Left ventricle myocardium inferior (tissue), 1 donor: ENCODE data around the gene EHBP1. TPM values are rescaled to one million over a fixed set of nuclear protein-coding genes. Genes with fewer than 3 reads are reported as not detected.
A peak's percentile ranks its signal among the peaks of the same experiment; 100 is the strongest.

Experiments
- DNase-seq: peaks from one replicate; pipeline ENCODE4 v3.0.0-alpha.2; 2020
- H3K27ac ChIP-seq: fragments of 200-600 bp; replicated peaks from 2 replicates; pipeline ENCODE4 v1.8.0; 2021
- H3K27me3 ChIP-seq: fragments of 200-600 bp; 2 replicates; pipeline ENCODE4 v1.8.0; 2021; ENCODE audit warnings: low read depth
- H3K36me3 ChIP-seq: fragments of 200-600 bp; 2 replicates; pipeline ENCODE4 v1.8.0; 2021
- H3K4me1 ChIP-seq: fragments of 200-600 bp; 2 replicates; pipeline ENCODE4 v1.8.0; 2021
- H3K4me3 ChIP-seq: fragments of 200-600 bp; 2 replicates; pipeline ENCODE4 v1.8.0; 2021; ENCODE audit warnings: mild to moderate bottlenecking, moderate library complexity
- H3K9me3 ChIP-seq: fragments of 200-600 bp; replicated peaks from 2 replicates; pipeline ENCODE4 v1.8.0; 2021
- intact Hi-C: fragments of 100-400 bp; cut with micrococcal nuclease; formaldehyde crosslinking; loops from one replicate; pipeline ENCODE4 v1.11.0; 2022
- total RNA-seq: library from RNA; stranded (reverse); fragmentation: NEBNext Ultra II Directional; extraction: Animal tissue kit (Norgen Biotek cat#: 25700); gene quantifications from one replicate; pipeline ENCODE4 v1.2.1, GENCODE V29; 2021
- TF ChIP-seq, protein P1 (sequence below): fragments of 200-600 bp; IDR thresholded peaks from 2 replicates; pipeline ENCODE4 v1.8.0; 2021; ENCODE audit warnings: antibody characterized with exemption, mild to moderate bottlenecking, borderline replicate concordance
- donor health status: DM: no; HTN: yes; CAD: no; lungs with severe emphysema.

EHBP1 gene
- total RNA-seq, 1 donor from 2014 or later = 20.4 TPM

- Histone ChIP-seq H3K27me3 (no peaks in the 10 kb centered on the region), H3K4me3 (no peak overlapping the region), H3K27ac (no peak overlapping the region), H3K4me1 (no peaks in the 10 kb centered on the region), H3K36me3 (no peaks in the 10 kb centered on the region), H3K9me3 (no peaks in the 10 kb centered on the region)
- TF ChIP-seq, protein P1, sequence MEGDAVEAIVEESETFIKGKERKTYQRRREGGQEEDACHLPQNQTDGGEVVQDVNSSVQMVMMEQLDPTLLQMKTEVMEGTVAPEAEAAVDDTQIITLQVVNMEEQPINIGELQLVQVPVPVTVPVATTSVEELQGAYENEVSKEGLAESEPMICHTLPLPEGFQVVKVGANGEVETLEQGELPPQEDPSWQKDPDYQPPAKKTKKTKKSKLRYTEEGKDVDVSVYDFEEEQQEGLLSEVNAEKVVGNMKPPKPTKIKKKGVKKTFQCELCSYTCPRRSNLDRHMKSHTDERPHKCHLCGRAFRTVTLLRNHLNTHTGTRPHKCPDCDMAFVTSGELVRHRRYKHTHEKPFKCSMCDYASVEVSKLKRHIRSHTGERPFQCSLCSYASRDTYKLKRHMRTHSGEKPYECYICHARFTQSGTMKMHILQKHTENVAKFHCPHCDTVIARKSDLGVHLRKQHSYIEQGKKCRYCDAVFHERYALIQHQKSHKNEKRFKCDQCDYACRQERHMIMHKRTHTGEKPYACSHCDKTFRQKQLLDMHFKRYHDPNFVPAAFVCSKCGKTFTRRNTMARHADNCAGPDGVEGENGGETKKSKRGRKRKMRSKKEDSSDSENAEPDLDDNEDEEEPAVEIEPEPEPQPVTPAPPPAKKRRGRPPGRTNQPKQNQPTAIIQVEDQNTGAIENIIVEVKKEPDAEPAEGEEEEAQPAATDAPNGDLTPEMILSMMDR = no peak
- DNase-seq = no peak
- intact Hi-C loops = no loop called here
Measured at GRCh38 chr2:62698653-62699052, 6.9 kb upstream of the EHBP1 start.

- no peak for DNase-seq
- H3K4me1 ChIP-seq = peaks cover 40% of the 10 kb centered on the region
- TF ChIP-seq, protein P1 = no peak
- intact Hi-C loops = no loop called here
- H3K27ac ChIP-seq = peak overlapping the region; percentile 90
- peak overlapping the region; percentile 83 for H3K4me3 ChIP-seq
- no peaks in the 10 kb centered on the region for H3K36me3 ChIP-seq
- H3K27me3 ChIP-seq = no peaks in the 10 kb centered on the region
- no peaks in the 10 kb centered on the region for H3K9me3 ChIP-seq
Measured at GRCh38 chr2:62704654-62705006, 883 bp upstream of the EHBP1 start.

GRCh38 chr2:62705859-62706720 lies 577 bp downstream of the EHBP1 start:
- TF ChIP-seq, protein P1 = peak; percentile 58
- DNase-seq = peak; percentile 58
- Histone ChIP-seq H3K27ac (peak overlapping the region; percentile 90), H3K9me3 (no peaks in the 10 kb centered on the region), H3K4me1 (peaks cover 40% of the 10 kb centered on the region), H3K36me3 (no peaks in the 10 kb centered on the region), H3K4me3 (peak overlapping the region; percentile 83), H3K27me3 (no peaks in the 10 kb centered on the region)
- intact Hi-C loops = no loop called here

DNA sequence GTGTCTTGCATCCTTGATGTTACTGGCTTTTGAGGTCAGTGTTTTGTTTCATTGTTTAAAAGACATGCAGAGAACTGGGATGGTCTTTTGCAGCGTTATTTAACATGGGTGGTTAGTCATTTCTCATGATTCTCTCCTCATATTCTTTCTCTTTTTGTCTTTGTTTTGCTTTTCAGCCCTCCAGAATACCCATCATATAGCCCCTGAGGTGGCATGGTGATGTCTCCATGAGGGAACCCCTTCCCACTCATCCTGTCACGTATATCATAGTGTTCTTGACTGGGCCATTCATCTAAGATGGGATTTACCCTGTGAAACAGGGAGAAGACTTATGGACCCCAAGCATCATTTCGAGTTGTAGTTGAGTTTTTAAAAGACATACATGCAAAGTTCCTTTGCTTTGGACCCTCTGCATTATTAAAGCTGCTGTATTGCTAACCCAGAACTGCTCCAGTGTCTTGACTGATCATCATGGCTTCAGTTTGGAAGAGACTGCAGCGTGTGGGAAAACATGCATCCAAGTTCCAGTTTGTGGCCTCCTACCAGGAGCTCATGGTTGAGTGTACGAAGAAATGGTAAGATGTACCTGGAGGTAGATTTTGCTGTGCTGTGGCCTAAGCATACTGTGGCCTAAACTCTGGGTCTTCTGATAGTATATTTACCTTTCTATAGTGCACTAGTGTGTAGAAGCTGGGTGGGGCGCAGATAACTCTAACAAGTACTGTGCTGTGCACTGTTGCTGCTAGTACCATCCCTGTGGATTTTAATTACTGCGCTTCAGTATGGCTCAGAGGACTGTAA lies 1.4 kb downstream of the EHBP1 start:
- intact Hi-C loops = no loop called here
- H3K9me3 ChIP-seq = no peaks in the 10 kb centered on the region
- H3K27ac ChIP-seq = peak overlapping the region; percentile 90
- peak overlapping the region; percentile 83 for H3K4me3 ChIP-seq
- H3K36me3 ChIP-seq = no peaks in the 10 kb centered on the region
- DNase-seq = no peak
- TF ChIP-seq, protein P1 = no peak
- H3K27me3 ChIP-seq = no peaks in the 10 kb centered on the region
- H3K4me1 ChIP-seq = peaks cover 40% of the 10 kb centered on the region

GRCh38 chr2:62708751-62709150 lies 3.2 kb downstream of the EHBP1 start:
- no peak overlapping the region for H3K27ac ChIP-seq
- intact Hi-C loops = no loop called here
- no peaks in the 10 kb centered on the region for H3K9me3 ChIP-seq
- TF ChIP-seq, protein P1 = no peak
- H3K27me3 ChIP-seq = no peaks in the 10 kb centered on the region
- no peak for DNase-seq
- H3K4me1 ChIP-seq = peaks cover 40% of the 10 kb centered on the region
- no peaks in the 10 kb centered on the region for H3K36me3 ChIP-seq
- H3K4me3 ChIP-seq = peak overlapping the region; percentile 83
